Esophagus muscularis mucosa (tissue), 4 donors: ENCODE measurements around the gene EXOC6B. TPM values are rescaled to one million over a fixed set of nuclear protein-coding genes. Genes with fewer than 3 reads are reported as not detected.

Source experiments
- DNase-seq: peaks from one replicate; pipeline ENCODE4 v3.0.0-alpha.2; 2017; ENCODE audit errors: extremely low spot score
- H3K27ac ChIP-seq, 4 donors: fragments of 200-600 bp; sonication (generic); replicated peaks in 1 of 4; 1 replicate in 3 of 4; 2 replicates in 1 of 4; pipeline ENCODE4 v1.5.1; 2016 to 2019; ENCODE audit warnings: mild to moderate bottlenecking in 1 of 4
- H3K27me3 ChIP-seq, 4 donors: fragments of 200-600 bp; sonication (generic); one replicate each; pipeline versions ENCODE4 v1.5.1 to v1.6.0; 2016 to 2019
- H3K36me3 ChIP-seq, 4 donors: fragments of 200-600 bp; sonication (generic); one replicate each; pipeline ENCODE4 v1.5.1; 2016 to 2019
- H3K4me1 ChIP-seq, 4 donors: fragments of 200-600 bp; sonication (generic); one replicate each; pipeline ENCODE4 v1.5.1; 2016 to 2019
- H3K4me3 ChIP-seq, 4 donors: fragments of 200-600 bp; sonication (generic); 1 replicate in 2 of 4; 2 replicates in 2 of 4; pipeline ENCODE4 v1.5.1; 2016 to 2019; ENCODE audit warnings: mild to moderate bottlenecking in 4 of 4, moderate library complexity in 1 of 4
- H3K9me3 ChIP-seq, 4 donors: fragments of 200-600 bp; sonication (generic); 1 replicate in 3 of 4; 2 replicates in 1 of 4; pipeline ENCODE4 v1.5.1; 2016 to 2019
- EP300 ChIP-seq: sonication (generic); formaldehyde crosslinking; IDR thresholded peaks from one replicate; pipeline ENCODE4 v1.6.1; 2017; ENCODE audit warnings: antibody characterized with exemption
- POLR2A ChIP-seq: fragments of 450-650 bp; IDR thresholded peaks from one replicate; pipeline ENCODE4 v1.6.1; 2017; ENCODE audit warnings: antibody characterized with exemption, moderate library complexity, mild to moderate bottlenecking, low read depth
- POLR2AphosphoS5 ChIP-seq, 2 donors: sonication (generic); formaldehyde crosslinking; IDR thresholded peaks; one replicate each; pipeline ENCODE4 v1.6.1; 2017; ENCODE audit warnings: antibody characterized with exemption in 2 of 2
- WGBS: methylation state at CpG from one replicate; pipeline ENCODE4 v1.1.5; 2018; 5-methylcytosine and 5-hydroxymethylcytosine counted together
- intact Hi-C: fragments of 100-400 bp; cut with DNase I; formaldehyde crosslinking; loops from one replicate; pipeline ENCODE4 v1.15.1; 2023
- total RNA-seq, 4 donors: library from RNA; depleted of rRNA; stranded (reverse); fragments of >200 nt; gene quantifications; one replicate each; pipeline versions ENCODE4 v1.1.0 to v1.2.1, GENCODE V29; 2016
- TF ChIP-seq, protein P1 (sequence below), 3 experiments: fragments of 200-600 bp in 2 of 3; fragments of 450-650 bp in 1 of 3; sonication (generic) in 2 of 3; IDR thresholded peaks; one replicate each; pipeline ENCODE4 v1.5.1; 2017 to 2019; ENCODE audit warnings: antibody characterized with exemption in 3 of 3, mild to moderate bottlenecking in 2 of 3, moderate library complexity in 1 of 3

Gene EXOC6B
- total RNA-seq, 4 donors from 2014 or later, result 24.5 to 45.9 (median 37.4) TPM

- Histone ChIP-seq H3K4me1 (peaks cover 0 to 18% (median 0%) of the 10 kb centered on the region in 4 donors), H3K4me3 (no peak overlapping the region), H3K27ac (no peak overlapping the region), H3K27me3 (no peaks in the 10 kb centered on the region), H3K36me3 (no peaks in the 10 kb centered on the region), H3K9me3 (no peaks in the 10 kb centered on the region)
- no peak for DNase-seq
- 35% methylated on average over 1 of the region's 1 CpG for WGBS
- intact Hi-C loops, result no loop called here
- no peak for TF ChIP-seq EP300
- TF ChIP-seq POLR2A, result no peak
- TF ChIP-seq, protein P1, sequence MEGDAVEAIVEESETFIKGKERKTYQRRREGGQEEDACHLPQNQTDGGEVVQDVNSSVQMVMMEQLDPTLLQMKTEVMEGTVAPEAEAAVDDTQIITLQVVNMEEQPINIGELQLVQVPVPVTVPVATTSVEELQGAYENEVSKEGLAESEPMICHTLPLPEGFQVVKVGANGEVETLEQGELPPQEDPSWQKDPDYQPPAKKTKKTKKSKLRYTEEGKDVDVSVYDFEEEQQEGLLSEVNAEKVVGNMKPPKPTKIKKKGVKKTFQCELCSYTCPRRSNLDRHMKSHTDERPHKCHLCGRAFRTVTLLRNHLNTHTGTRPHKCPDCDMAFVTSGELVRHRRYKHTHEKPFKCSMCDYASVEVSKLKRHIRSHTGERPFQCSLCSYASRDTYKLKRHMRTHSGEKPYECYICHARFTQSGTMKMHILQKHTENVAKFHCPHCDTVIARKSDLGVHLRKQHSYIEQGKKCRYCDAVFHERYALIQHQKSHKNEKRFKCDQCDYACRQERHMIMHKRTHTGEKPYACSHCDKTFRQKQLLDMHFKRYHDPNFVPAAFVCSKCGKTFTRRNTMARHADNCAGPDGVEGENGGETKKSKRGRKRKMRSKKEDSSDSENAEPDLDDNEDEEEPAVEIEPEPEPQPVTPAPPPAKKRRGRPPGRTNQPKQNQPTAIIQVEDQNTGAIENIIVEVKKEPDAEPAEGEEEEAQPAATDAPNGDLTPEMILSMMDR (IDR thresholded peaks at IDR 0.05), result no peak
- TF ChIP-seq POLR2AphosphoS5 (IDR thresholded peaks at IDR 0.05), result no peak
Observed at GRCh38 chr2:72625366-72625765, 200.5 kb downstream of the EXOC6B start.

DNA sequence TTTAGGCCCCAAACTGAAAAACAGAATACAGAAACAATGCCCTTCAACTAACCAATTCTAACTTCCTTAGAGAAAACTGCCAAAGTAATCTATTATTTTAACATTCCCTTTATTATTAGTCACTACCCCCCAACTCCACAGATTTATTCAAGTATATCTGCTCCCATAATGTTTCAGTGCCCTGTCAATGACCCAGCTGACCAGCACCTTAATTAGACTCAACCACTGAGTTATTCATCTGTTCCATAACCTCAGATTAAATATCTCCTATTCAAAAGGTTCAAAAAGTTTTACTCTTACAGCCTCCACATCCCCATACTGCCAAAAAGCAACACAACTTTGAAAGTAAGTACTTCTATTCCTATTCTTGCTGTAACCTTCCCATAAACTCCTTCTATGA lies 202.4 kb downstream of the EXOC6B start:
- no peaks in the 10 kb centered on the region for H3K9me3 ChIP-seq
- no peak for DNase-seq
- TF ChIP-seq POLR2A (no peak), POLR2AphosphoS5 (IDR thresholded peaks at IDR 0.05) (no peak), EP300 (no peak)
- TF ChIP-seq, protein P1 (IDR thresholded peaks at IDR 0.05), result no peak
- no peaks in the 10 kb centered on the region for H3K36me3 ChIP-seq
- no peaks in the 10 kb centered on the region for H3K27me3 ChIP-seq
- intact Hi-C loops, result no loop called here
- H3K4me3 ChIP-seq, result no peak overlapping the region
- peaks cover 0 to 13% (median 0%) of the 10 kb centered on the region in 4 donors for H3K4me1 ChIP-seq
- H3K27ac ChIP-seq, result no peak overlapping the region

DNA sequence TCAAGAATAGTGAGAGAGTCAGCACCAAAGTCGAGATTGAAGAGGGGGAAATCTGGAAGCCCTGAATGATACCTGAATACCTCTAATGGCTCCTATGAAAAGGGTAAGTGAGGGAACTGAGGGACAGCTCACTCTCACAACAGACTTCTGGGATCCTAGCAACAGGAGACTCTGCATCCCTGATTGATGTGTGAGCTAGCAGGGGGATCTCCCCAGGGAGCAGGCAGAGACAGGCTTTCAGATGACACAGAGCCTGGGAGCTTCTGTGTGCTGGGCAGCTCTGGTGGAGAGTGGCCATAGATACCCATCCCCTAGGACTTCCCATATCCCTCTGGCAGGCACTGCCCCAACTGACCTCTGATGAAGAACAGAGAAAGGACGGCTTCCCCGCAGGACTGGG lies 206.2 kb downstream of the EXOC6B start:
- Histone ChIP-seq H3K36me3 (no peaks in the 10 kb centered on the region), H3K27ac (no peak overlapping the region), H3K9me3 (peaks cover 0 to 7% (median 0%) of the 10 kb centered on the region in 4 donors), H3K27me3 (no peaks in the 10 kb centered on the region), H3K4me3 (no peak overlapping the region), H3K4me1 (peaks cover 0 to 6% (median 0%) of the 10 kb centered on the region in 4 donors)
- no peak for TF ChIP-seq POLR2AphosphoS5 (IDR thresholded peaks at IDR 0.05)
- no peak for TF ChIP-seq EP300
- TF ChIP-seq, protein P1 (IDR thresholded peaks at IDR 0.05), result no peak
- no peak for TF ChIP-seq POLR2A
- intact Hi-C loops, result no loop called here
- no peak for DNase-seq
- WGBS, result 74% methylated on average over 3 of the region's 3 CpGs

- no peak for DNase-seq
- Histone ChIP-seq H3K27ac (no peak overlapping the region), H3K9me3 (peaks cover 0 to 7% (median 0%) of the 10 kb centered on the region in 4 donors), H3K36me3 (no peaks in the 10 kb centered on the region), H3K27me3 (no peaks in the 10 kb centered on the region), H3K4me1 (no peaks in the 10 kb centered on the region), H3K4me3 (no peak overlapping the region)
- 86% methylated on average over 3 of the region's 3 CpGs for WGBS
- TF ChIP-seq POLR2A (no peak), EP300 (no peak), POLR2AphosphoS5 (IDR thresholded peaks at IDR 0.05) (no peak)
- TF ChIP-seq, protein P1 (IDR thresholded peaks at IDR 0.05), result no peak
- intact Hi-C loops, result no loop called here
Observed at GRCh38 chr2:72613931-72614330, 211.9 kb downstream of the EXOC6B start.

GRCh38 chr2:72612614-72613160 lies 213.1 kb downstream of the EXOC6B start:
- H3K4me3 ChIP-seq, result no peak overlapping the region
- H3K27me3 ChIP-seq, result no peaks in the 10 kb centered on the region
- intact Hi-C loops, result no loop called here
- no peaks in the 10 kb centered on the region for H3K36me3 ChIP-seq
- H3K4me1 ChIP-seq, result no peaks in the 10 kb centered on the region
- 87% methylated on average over 4 of the region's 4 CpGs for WGBS
- peaks cover 0 to 7% (median 0%) of the 10 kb centered on the region in 4 donors for H3K9me3 ChIP-seq
- no peak for TF ChIP-seq EP300
- TF ChIP-seq POLR2A, result no peak
- TF ChIP-seq POLR2AphosphoS5 (IDR thresholded peaks at IDR 0.05), result no peak
- no peak for DNase-seq
- no peak overlapping the region for H3K27ac ChIP-seq
